ENCODE results near the gene CNPY1.

CNPY1 gene

GRCh38 chr7:155514296-155514695, 32.1 kb downstream of the CNPY1 start:
- Histone ChIP-seq H2AFZ (ENCODE audit: low read length) (no peak overlapping the region), H3F3A (ENCODE audit: insufficient read depth, low read length) (no peaks in the 10 kb centered on the region), H3K4me1 (ENCODE audit: insufficient read depth, low read length, severe bottlenecking) (no peaks in the 10 kb centered on the region), H3K27ac (ENCODE audit: low read depth, low read length, poor library complexity, severe bottlenecking) (no peak overlapping the region), H3K9ac (ENCODE audit: low read length) (no peak overlapping the region), H3K9me3 (ENCODE audit: low read length) (no peaks in the 10 kb centered on the region), H3K4me2 (ENCODE audit: low read length) (no peak overlapping the region), H3K36me3 (ENCODE audit: insufficient read depth, low read length) (no peaks in the 10 kb centered on the region), H4K20me1 (ENCODE audit: insufficient read depth, low read length) (no peaks in the 10 kb centered on the region), H3K9me2 (ENCODE audit: low read depth, low read length) (no peaks in the 10 kb centered on the region), H3K79me2 (ENCODE audit: insufficient read depth, low read length) (no peaks in the 10 kb centered on the region), H3K4me3 (ENCODE audit: low read depth, low read length, poor library complexity, severe bottlenecking) (no peak overlapping the region), H3K27me3 (ENCODE audit: insufficient read depth, low read length) (peaks cover 6% of the 10 kb centered on the region; the same call in 1 of the 2 replicates)
- no peak for TF ChIP-seq EZH2 (IDR thresholded peaks at IDR 0.05; ENCODE audit: borderline replicate concordance, low read length)
- no peak for TF ChIP-seq CTCF (IDR thresholded peaks at IDR 0.05; ENCODE audit: low read length)

GRCh38 chr7:155513543-155514285, 32.6 kb downstream of the CNPY1 start:
- Histone ChIP-seq H3K36me3 (ENCODE audit: insufficient read depth, low read length) (no peaks in the 10 kb centered on the region), H3K79me2 (ENCODE audit: insufficient read depth, low read length) (no peaks in the 10 kb centered on the region), H3K9me2 (ENCODE audit: low read depth, low read length) (no peaks in the 10 kb centered on the region), H3K4me1 (ENCODE audit: insufficient read depth, low read length, severe bottlenecking) (no peaks in the 10 kb centered on the region), H3F3A (ENCODE audit: insufficient read depth, low read length) (no peaks in the 10 kb centered on the region), H3K9me3 (ENCODE audit: low read length) (no peaks in the 10 kb centered on the region), H3K4me2 (ENCODE audit: low read length) (no peak overlapping the region), H3K4me3 (ENCODE audit: low read depth, low read length, poor library complexity, severe bottlenecking) (no peak overlapping the region), H3K27me3 (ENCODE audit: insufficient read depth, low read length) (peaks cover 6% of the 10 kb centered on the region; the same call in 1 of the 2 replicates), H3K27ac (ENCODE audit: low read depth, low read length, poor library complexity, severe bottlenecking) (no peak overlapping the region), H3K9ac (ENCODE audit: low read length) (no peak overlapping the region), H2AFZ (ENCODE audit: low read length) (no peak overlapping the region), H4K20me1 (ENCODE audit: insufficient read depth, low read length) (no peaks in the 10 kb centered on the region)
- no peak for TF ChIP-seq EZH2 (IDR thresholded peaks at IDR 0.05; ENCODE audit: borderline replicate concordance, low read length)
- no peak for TF ChIP-seq CTCF (IDR thresholded peaks at IDR 0.05; ENCODE audit: low read length)

- H3K4me1 ChIP-seq (ENCODE audit: insufficient read depth, low read length, severe bottlenecking) = no peaks in the 10 kb centered on the region
- no peaks in the 10 kb centered on the region for H4K20me1 ChIP-seq (ENCODE audit: insufficient read depth, low read length)
- H3F3A ChIP-seq (ENCODE audit: insufficient read depth, low read length) = no peaks in the 10 kb centered on the region
- no peak overlapping the region for H3K27ac ChIP-seq (ENCODE audit: low read depth, low read length, poor library complexity, severe bottlenecking)
- TF ChIP-seq EZH2 (IDR thresholded peaks at IDR 0.05; ENCODE audit: borderline replicate concordance, low read length) (no peak), CTCF (IDR thresholded peaks at IDR 0.05; ENCODE audit: low read length) (no peak)
- H2AFZ ChIP-seq (ENCODE audit: low read length) = no peak overlapping the region
- no peak overlapping the region for H3K4me3 ChIP-seq (ENCODE audit: low read depth, low read length, poor library complexity, severe bottlenecking)
- no peaks in the 10 kb centered on the region for H3K79me2 ChIP-seq (ENCODE audit: insufficient read depth, low read length)
- no peak overlapping the region for H3K9ac ChIP-seq (ENCODE audit: low read length)
- 0 out of 2 replicates have a peak, but pooled peaks cover 6% of the 10 kb centered on the region for H3K27me3 ChIP-seq (ENCODE audit: insufficient read depth, low read length)
- H3K9me3 ChIP-seq (ENCODE audit: low read length) = no peaks in the 10 kb centered on the region
- no peak overlapping the region for H3K4me2 ChIP-seq (ENCODE audit: low read length)
- no peaks in the 10 kb centered on the region for H3K9me2 ChIP-seq (ENCODE audit: low read depth, low read length)
- no peaks in the 10 kb centered on the region for H3K36me3 ChIP-seq (ENCODE audit: insufficient read depth, low read length)
Observed at GRCh38 chr7:155512246-155512887, 34.0 kb downstream of the CNPY1 start.

Data from OCI-LY1 (cell line).